HL-60 (cell line): ENCODE measurements around the gene KRTAP5-6.

Experiments used
- CTCF ChIP-seq: IDR thresholded peaks from one replicate; pipeline ENCODE4 v1.5.1; 2011; ENCODE audit warnings: low read length, control low read depth, inconsistent platforms; ENCODE audit not compliant: insufficient read depth
- GABPA ChIP-seq: IDR thresholded peaks from 2 replicates; pipeline ENCODE4 v1.6.1; 2012; ENCODE audit warnings: low read depth
- POLR2AphosphoS5 ChIP-seq: IDR thresholded peaks from 2 replicates; pipeline ENCODE4 v1.6.1; 2012; ENCODE audit warnings: low read depth
- SPI1 ChIP-seq: IDR thresholded peaks from 2 replicates; pipeline ENCODE4 v1.6.1; 2012; ENCODE audit warnings: low read depth, mild to moderate bottlenecking, borderline replicate concordance
- TF ChIP-seq, protein P1 (sequence below): IDR thresholded peaks from 2 replicates; pipeline ENCODE4 v1.6.1; 2012; ENCODE audit warnings: low read depth; ENCODE audit not compliant: insufficient replicate concordance

GRCh38 chr11:1691026-1691877, 5.7 kb upstream of the KRTAP5-6 start:
- no peak for TF ChIP-seq POLR2AphosphoS5
- no peak for TF ChIP-seq CTCF
- TF ChIP-seq GABPA: no peak
- TF ChIP-seq, protein P1, sequence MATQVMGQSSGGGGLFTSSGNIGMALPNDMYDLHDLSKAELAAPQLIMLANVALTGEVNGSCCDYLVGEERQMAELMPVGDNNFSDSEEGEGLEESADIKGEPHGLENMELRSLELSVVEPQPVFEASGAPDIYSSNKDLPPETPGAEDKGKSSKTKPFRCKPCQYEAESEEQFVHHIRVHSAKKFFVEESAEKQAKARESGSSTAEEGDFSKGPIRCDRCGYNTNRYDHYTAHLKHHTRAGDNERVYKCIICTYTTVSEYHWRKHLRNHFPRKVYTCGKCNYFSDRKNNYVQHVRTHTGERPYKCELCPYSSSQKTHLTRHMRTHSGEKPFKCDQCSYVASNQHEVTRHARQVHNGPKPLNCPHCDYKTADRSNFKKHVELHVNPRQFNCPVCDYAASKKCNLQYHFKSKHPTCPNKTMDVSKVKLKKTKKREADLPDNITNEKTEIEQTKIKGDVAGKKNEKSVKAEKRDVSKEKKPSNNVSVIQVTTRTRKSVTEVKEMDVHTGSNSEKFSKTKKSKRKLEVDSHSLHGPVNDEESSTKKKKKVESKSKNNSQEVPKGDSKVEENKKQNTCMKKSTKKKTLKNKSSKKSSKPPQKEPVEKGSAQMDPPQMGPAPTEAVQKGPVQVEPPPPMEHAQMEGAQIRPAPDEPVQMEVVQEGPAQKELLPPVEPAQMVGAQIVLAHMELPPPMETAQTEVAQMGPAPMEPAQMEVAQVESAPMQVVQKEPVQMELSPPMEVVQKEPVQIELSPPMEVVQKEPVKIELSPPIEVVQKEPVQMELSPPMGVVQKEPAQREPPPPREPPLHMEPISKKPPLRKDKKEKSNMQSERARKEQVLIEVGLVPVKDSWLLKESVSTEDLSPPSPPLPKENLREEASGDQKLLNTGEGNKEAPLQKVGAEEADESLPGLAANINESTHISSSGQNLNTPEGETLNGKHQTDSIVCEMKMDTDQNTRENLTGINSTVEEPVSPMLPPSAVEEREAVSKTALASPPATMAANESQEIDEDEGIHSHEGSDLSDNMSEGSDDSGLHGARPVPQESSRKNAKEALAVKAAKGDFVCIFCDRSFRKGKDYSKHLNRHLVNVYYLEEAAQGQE: no peak
- TF ChIP-seq SPI1: no peak
